Astrocyte of the cerebellum (primary cell): ENCODE measurements around the gene CXorf65.

Experiments
- DNase-seq: peaks from one replicate; pipeline ENCODE4 v3.0.0-alpha.2; 2011; ENCODE audit warnings: low read depth
- H3K4me3 ChIP-seq: 2 replicates; pipeline ENCODE4 v1.5.1; 2011; ENCODE audit warnings: mild to moderate bottlenecking, low read depth, low read length, moderate library complexity
- in situ Hi-C: cut with HindIII; loops from 2 replicates; pipeline ENCODE4 v1.10.0; 2017; ENCODE audit warnings: low sequenced_read_pairs
- TF ChIP-seq, protein P1 (sequence below): IDR thresholded peaks from 2 replicates; pipeline ENCODE4 v1.5.1; 2012; ENCODE audit warnings: low read length, low read depth, moderate library complexity, mild to moderate bottlenecking; ENCODE audit errors: missing control alignments

CXorf65 gene

DNA sequence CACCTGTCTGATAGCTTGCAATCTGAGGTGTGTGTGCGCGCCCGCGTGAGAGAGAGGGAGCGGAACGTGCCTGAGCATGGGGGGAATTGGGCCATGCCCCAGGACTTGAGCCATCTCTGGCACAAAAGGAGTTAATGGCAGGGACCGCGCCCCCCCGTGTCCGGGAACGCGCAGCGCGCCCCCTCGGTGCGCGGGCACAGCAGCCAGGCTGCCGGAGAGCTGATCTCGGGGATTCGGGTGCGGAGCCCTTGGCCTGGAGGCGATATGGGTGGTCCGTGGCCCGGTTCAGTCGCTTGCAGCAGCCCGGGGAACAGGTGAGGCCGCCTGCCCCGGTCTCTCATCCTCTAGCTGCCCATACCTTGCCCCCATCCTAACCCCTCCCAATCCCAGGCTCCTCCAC, 38.1 kb upstream of the CXorf65 start, which contains the start of gene NLGN3:
Gene NLGN3, plus strand, starts transcription at position 191 of the 400 bp plus-strand sequence. CDS start 2,909 bp downstream, outside the sequence.
- TF ChIP-seq, protein P1, sequence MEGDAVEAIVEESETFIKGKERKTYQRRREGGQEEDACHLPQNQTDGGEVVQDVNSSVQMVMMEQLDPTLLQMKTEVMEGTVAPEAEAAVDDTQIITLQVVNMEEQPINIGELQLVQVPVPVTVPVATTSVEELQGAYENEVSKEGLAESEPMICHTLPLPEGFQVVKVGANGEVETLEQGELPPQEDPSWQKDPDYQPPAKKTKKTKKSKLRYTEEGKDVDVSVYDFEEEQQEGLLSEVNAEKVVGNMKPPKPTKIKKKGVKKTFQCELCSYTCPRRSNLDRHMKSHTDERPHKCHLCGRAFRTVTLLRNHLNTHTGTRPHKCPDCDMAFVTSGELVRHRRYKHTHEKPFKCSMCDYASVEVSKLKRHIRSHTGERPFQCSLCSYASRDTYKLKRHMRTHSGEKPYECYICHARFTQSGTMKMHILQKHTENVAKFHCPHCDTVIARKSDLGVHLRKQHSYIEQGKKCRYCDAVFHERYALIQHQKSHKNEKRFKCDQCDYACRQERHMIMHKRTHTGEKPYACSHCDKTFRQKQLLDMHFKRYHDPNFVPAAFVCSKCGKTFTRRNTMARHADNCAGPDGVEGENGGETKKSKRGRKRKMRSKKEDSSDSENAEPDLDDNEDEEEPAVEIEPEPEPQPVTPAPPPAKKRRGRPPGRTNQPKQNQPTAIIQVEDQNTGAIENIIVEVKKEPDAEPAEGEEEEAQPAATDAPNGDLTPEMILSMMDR, result no peak
- no peak for DNase-seq
- in situ Hi-C loops, result no loop called here
- peak within 1 kb of the TSS; percentile 31 for H3K4me3 ChIP-seq

DNA sequence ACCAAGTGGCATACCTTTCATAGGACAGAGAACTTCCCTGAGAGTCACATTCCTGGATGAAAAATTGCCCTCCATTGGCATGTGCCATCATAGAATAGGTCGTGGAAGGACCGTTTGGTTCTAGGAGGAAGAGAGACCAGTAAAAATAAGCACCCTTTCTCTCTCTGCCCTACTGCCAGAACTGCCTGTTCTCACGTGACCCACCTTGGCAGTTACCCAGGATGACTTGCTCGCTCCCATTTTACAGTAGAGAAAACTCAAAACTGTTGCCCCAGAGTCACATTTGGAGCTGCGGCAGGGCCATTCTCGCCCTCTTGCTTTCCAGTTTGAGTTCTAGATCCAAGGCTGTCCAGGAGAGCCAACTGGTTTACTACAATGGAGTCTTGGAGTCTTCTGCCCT, 37.0 kb upstream of the CXorf65 start:
- in situ Hi-C loops, result no loop called here
- TF ChIP-seq, protein P1, result no peak
- no peak for DNase-seq
- no peak overlapping the region for H3K4me3 ChIP-seq

DNA sequence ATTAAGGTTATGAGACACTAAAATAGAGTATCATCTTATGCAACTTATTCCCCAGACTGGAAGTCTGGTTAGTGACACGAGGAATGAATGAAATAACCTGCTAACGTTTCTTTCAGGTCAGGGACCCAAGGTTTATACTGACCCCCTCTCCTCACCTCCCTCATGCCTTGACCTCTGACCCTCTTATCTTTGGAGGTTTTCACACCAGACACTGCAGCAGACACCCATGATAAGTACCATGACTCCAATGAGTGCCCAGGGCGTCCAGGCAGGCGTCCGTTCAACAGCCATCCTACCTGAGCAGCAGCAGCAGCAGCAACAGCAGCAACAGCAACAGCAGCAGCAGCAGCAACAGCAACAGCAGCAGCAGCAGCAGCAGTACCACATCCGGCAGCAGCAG, 33.9 kb upstream of the CXorf65 start:
- no peak overlapping the region for H3K4me3 ChIP-seq
- TF ChIP-seq, protein P1, result no peak
- in situ Hi-C loops, result no loop called here
- no peak for DNase-seq

DNA sequence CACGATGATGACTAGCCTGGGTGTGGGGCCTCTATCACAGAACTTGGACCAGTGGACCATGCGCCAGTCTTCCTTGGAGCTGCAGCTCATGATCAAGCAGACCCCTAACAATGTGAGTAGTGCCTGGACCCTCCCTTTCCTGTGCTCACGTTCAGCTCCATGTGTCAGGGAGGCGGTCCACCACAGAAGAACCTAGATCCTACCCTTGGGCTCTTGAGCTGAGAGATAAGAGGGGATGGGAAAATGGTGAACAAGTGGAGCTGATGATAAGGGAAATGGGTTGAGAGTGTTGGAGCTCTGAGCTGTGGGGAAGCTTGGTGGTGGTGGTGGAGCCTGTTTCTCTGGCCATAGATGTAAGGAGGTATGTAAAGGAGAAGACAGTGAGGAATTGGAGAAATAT, 25.0 kb upstream of the CXorf65 start:
- TF ChIP-seq, protein P1, result no peak
- no peak overlapping the region for H3K4me3 ChIP-seq
- DNase-seq, result no peak
- in situ Hi-C loops, result no loop called here

DNA sequence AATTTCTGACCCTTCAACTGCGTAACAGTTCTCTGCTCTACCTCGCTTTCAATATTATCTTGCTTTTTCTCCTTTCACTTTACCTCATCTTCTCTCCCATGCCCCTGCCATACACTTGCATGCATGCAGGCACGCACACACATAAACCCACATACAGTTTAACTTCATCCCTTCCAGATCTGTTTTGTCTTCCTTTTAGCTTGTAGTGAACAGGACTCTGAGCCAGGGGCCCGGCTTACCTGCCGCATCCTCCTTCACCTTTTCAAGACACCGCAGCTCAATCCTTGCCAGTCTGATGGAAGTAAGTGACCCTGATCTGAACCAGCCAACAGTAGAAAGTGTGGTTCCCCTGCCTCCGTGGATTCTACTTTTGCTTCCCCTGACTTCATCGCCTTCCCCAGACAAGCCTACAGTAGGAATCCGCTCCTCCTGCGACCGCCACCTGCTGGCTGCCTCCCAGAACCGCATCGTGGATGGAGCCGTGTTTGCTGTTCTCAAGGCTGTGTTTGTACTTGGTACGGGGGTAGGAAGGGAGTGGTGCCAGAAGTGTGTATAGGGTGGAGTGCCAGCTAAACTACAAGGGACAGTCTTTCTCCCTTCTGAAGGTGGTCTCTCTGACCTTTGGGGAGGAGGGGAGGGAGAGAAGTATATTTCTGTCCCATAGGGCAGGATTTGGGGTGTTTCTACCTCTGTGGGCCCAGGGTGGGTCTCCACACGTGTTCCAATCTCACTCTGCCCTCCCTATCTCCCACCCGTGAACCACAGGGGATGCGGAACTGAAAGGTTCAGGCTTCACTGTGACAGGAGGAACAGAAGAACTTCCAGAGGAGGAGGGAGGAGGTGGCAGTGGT, 22.6 kb upstream of the CXorf65 start:
- TF ChIP-seq, protein P1, result peak; percentile 74
- in situ Hi-C loops, result no loop called here
- H3K4me3 ChIP-seq, result no peak overlapping the region
- DNase-seq, result peak; percentile 15

GRCh38 chrX:71128166-71128833, 21.8 kb upstream of the CXorf65 start:
- no peak for DNase-seq
- TF ChIP-seq, protein P1, result no peak
- H3K4me3 ChIP-seq, result no peak overlapping the region
- in situ Hi-C loops, result no loop called here
